ENCODE measurements around the gene HOXB13. TPM values are rescaled to one million over a fixed set of nuclear protein-coding genes. Genes with fewer than 3 reads are reported as not detected.
A peak's percentile ranks its signal among the peaks of the same experiment; 100 is the strongest.

Gene HOXB13
- total and polyA plus RNA-seq, 2 donors (not counting 3 experiments of a cell fraction or from before 2014, with no cell fraction given) = not detected

DNA sequence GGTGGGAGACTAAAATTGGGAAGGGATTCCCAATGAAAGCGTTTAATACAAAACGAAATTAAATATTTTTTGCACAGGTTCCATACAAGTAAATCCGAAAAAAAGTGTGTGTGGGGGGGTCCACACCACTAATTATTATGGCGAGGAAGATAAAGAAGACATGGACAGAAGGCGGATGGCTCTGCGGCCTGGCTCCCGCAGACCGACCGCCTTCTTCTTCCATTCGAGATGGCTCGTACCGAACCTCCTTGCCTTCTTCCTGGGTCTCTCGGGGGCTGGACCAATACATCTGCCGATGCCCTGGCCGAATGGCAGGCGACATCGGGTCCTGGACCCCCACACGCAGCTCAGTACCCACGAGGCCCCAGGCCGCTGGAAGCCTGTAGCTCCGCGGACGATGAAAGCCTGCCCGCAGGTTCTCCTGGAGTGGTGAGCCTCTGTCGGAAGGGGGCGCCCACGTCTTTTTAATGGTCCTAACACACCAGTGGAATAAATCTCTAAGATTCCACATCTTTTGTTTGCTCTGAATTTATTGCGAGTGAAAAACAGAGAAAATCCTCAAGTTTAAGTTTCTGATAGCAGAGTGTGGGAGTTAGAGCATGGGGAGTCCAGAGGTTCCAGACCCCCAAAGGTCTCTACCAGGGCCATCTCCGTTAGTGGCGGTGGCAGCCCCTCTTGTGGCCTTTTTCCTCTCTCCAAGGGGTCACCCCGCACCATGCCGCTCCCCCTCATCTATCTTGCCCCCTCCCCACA, 4.1 kb downstream of the HOXB13 start:
- FAIRE-seq = peak; percentile 78
- Histone ChIP-seq H3K9me1 (replicated peaks; ENCODE audit: control insufficient read depth, extremely low read depth, insufficient read depth, low read length) (no peaks in the 10 kb centered on the region), H3K4me3 (replicated peaks in 1 of 3; ENCODE audit: insufficient read depth in 1 of 3, low read depth in 1 of 3, low read length in 3 of 3) (no peak overlapping the region), H3K9ac (replicated peaks; ENCODE audit: extremely low read depth, insufficient read depth, low read length) (no peak overlapping the region), H3K36me3 (ENCODE audit: control insufficient read depth in 2 of 2, extremely low read depth in 1 of 2, insufficient read depth in 2 of 2, low read length in 2 of 2) (no peaks in the 10 kb centered on the region), H3K79me2 (ENCODE audit: control insufficient read depth, insufficient read depth, low read length) (no peaks in the 10 kb centered on the region), H3K9me3 (replicated peaks; ENCODE audit: control insufficient read depth, insufficient read depth, low read length) (no peaks in the 10 kb centered on the region), H4K20me1 (replicated peaks; ENCODE audit: control insufficient read depth, extremely low read depth, insufficient read depth, low read length) (no peaks in the 10 kb centered on the region), H3K4me1 (ENCODE audit: control insufficient read depth, extremely low read depth, insufficient read depth, low read length) (peaks cover 5% of the 10 kb centered on the region), H3K27ac (ENCODE audit: insufficient read depth, low read depth, low read length) (no peak overlapping the region), H3K27me3 (ENCODE audit: control insufficient read depth in 2 of 2, insufficient read depth in 2 of 2, low read length in 2 of 2) (peaks cover 93 to 98% of the 10 kb centered on the region in 2 experiments), H2AFZ (ENCODE audit: low read depth, low read length) (no peak overlapping the region), H3K4me2 (ENCODE audit: insufficient read depth, low read length) (no peak overlapping the region)
- no TSS peak for BruUV-seq (replicated peaks)
- dilution Hi-C loops (cut with MboI; ENCODE audit: extremely low pct_ligation_motif_present, low sequenced_read_pairs) = no loop called here
- DNase-seq (ENCODE audit: low read depth, low spot score) = peak; percentile 69
- CTCF ChIA-PET = interaction anchor here (0.6 to 7.5 kb wide), 58 partner anchors 9 to 509 kb away, joined by 3 to 312 read pairs (median 6); partner anchors contain the start of genes ATP5MC1 and TTLL6
- TF ChIP-seq, protein P1, sequence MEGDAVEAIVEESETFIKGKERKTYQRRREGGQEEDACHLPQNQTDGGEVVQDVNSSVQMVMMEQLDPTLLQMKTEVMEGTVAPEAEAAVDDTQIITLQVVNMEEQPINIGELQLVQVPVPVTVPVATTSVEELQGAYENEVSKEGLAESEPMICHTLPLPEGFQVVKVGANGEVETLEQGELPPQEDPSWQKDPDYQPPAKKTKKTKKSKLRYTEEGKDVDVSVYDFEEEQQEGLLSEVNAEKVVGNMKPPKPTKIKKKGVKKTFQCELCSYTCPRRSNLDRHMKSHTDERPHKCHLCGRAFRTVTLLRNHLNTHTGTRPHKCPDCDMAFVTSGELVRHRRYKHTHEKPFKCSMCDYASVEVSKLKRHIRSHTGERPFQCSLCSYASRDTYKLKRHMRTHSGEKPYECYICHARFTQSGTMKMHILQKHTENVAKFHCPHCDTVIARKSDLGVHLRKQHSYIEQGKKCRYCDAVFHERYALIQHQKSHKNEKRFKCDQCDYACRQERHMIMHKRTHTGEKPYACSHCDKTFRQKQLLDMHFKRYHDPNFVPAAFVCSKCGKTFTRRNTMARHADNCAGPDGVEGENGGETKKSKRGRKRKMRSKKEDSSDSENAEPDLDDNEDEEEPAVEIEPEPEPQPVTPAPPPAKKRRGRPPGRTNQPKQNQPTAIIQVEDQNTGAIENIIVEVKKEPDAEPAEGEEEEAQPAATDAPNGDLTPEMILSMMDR (IDR thresholded peaks at IDR 0.05; ENCODE audit: extremely low read depth in 1 of 2, insufficient read depth in 1 of 2, low read depth in 1 of 2, low read length in 2 of 2) = peak; percentile 74 to 81
- TF ChIP-seq EZH2 (IDR thresholded peaks at IDR 0.05; ENCODE audit: borderline replicate concordance, low read depth, low read length, severe bottlenecking) = no peak
- POLR2A ChIA-PET = interaction anchor here (0.6 kb wide), 1 partner anchor 30 kb away, joined by 3 read pairs; no protein-coding TSS in a partner anchor
- intact Hi-C loops (cut with micrococcal nuclease) = loop anchor here (1.0 to 2.0 kb wide), 3 partner anchors 46 to 154 kb away; no protein-coding TSS in a partner anchor

All from endothelial cell of umbilical vein (primary cell).